Transverse colon (tissue), 4 donors: ENCODE data around the gene SPEM2. TPM values are rescaled to one million over a fixed set of nuclear protein-coding genes. Genes with fewer than 3 reads are reported as not detected.
"Not testable (repeated sequence)": the region's sequence is repeated elsewhere in the genome, so short reads cannot be mapped to it uniquely, and the experiment has no call there.

ENCODE experiments used
- DNase-seq: peaks from one replicate; pipeline ENCODE4 v3.0.0-alpha.2; 2019
- H3K27ac ChIP-seq, 4 donors: fragments of 200-600 bp; sonication (generic); 2 replicates each; pipeline ENCODE4 v1.5.1; 2016 to 2018; ENCODE audit warnings: inconsistent platforms in 4 of 4
- H3K27me3 ChIP-seq: fragments of 200-600 bp; sonication (generic); 2 replicates; pipeline ENCODE4 v1.5.1; 2017; ENCODE audit warnings: inconsistent platforms
- H3K36me3 ChIP-seq, 4 donors: fragments of 200-600 bp; sonication (generic); 2 replicates each; pipeline ENCODE4 v1.5.1; 2017 to 2019; ENCODE audit warnings: inconsistent platforms in 4 of 4
- H3K4me1 ChIP-seq, 4 donors: fragments of 200-600 bp; sonication (generic); 2 replicates each; pipeline ENCODE4 v1.5.1; 2017 to 2020; ENCODE audit warnings: inconsistent platforms in 4 of 4
- H3K4me3 ChIP-seq, 4 donors: fragments of 200-600 bp; sonication (generic); 1 replicate in 1 of 4; 2 replicates in 3 of 4; pipeline versions ENCODE4 v1.5.1 to v1.6.1; 2017 to 2019; ENCODE audit warnings: inconsistent platforms in 4 of 4
- H3K9me3 ChIP-seq, 2 donors: fragments of 200-600 bp; sonication (generic); 2 replicates each; pipeline ENCODE4 v1.5.1; 2017 to 2019; ENCODE audit warnings: inconsistent platforms in 2 of 2
- CTCF ChIP-seq, 5 experiments: fragments of 200-600 bp in 3 of 5; fragments of 450-650 bp in 2 of 5; sonication (generic) in 3 of 5; IDR thresholded peaks; 1 replicate in 2 of 5; 2 replicates in 3 of 5; pipeline ENCODE4 v1.5.1; 2016 to 2017; ENCODE audit warnings: antibody characterized with exemption in 5 of 5, inconsistent platforms in 3 of 5, mild to moderate bottlenecking in 2 of 5, moderate library complexity in 1 of 5
- EP300 ChIP-seq: sonication (generic); formaldehyde crosslinking; IDR thresholded peaks from one replicate; pipeline ENCODE4 v1.6.1; 2017; ENCODE audit warnings: antibody characterized with exemption, low read depth
- POLR2A ChIP-seq: fragments of 450-650 bp; IDR thresholded peaks from one replicate; pipeline ENCODE4 v1.6.1; 2016; ENCODE audit warnings: antibody characterized with exemption, mild to moderate bottlenecking, moderate library complexity
- POLR2AphosphoS5 ChIP-seq, 3 donors: sonication (generic); formaldehyde crosslinking; IDR thresholded peaks; one replicate each; pipeline ENCODE4 v1.6.1; 2016; ENCODE audit warnings: antibody characterized with exemption in 3 of 3
- WGBS, 2 donors: methylation state at CpG; one replicate each; pipeline ENCODE4 v1.1.5; 2018; ENCODE audit warnings: low coverage in 1 of 2; 5-methylcytosine and 5-hydroxymethylcytosine counted together
- in situ Hi-C, 4 donors: fragments of 200-750 bp; cut with MboI; loops; one replicate each; pipeline versions ENCODE4 v1.15.0 to v1.15.1; 2017; ENCODE audit warnings: low sequenced_read_pairs in 3 of 4, low pct_ligation_motif_present in 1 of 4, low pct_unique_long_range_greater_than_20kb in 1 of 4
- intact Hi-C: fragments of 100-400 bp; cut with DNase I; formaldehyde crosslinking; loops from one replicate; pipeline ENCODE4 v1.15.1; 2023; ENCODE audit warnings: low total_unique reads
- total RNA-seq, 4 donors: library from RNA; depleted of rRNA; stranded (reverse); fragments of >200 nt; gene quantifications; one replicate each; pipeline ENCODE4 v1.1.0, GENCODE V29; 2016

SPEM2 gene
- total RNA-seq, 4 donors from 2014 or later: not detected

GRCh38 chr17:7468290-7468689 is 42.9 kb downstream of the SPEM2 start:
- Histone ChIP-seq H3K9me3 (no peaks in the 10 kb centered on the region), H3K36me3 (no peaks in the 10 kb centered on the region), H3K4me3 (no peak overlapping the region), H3K27ac (no peak overlapping the region), H3K4me1 (peaks cover 0 to 22% (median 9%) of the 10 kb centered on the region in 4 donors), H3K27me3 (no peaks in the 10 kb centered on the region)
- in situ Hi-C loops (no loop called here), intact Hi-C loops (no loop called here)
- TF ChIP-seq POLR2AphosphoS5 (IDR thresholded peaks at IDR 0.05): no peak
- TF ChIP-seq CTCF (IDR thresholded peaks at IDR 0.05): no peak
- TF ChIP-seq POLR2A: no peak
- TF ChIP-seq EP300: no peak
- no peak for DNase-seq
- WGBS, 2 donors: 94% methylated on average over 11 of the region's 11 CpGs; no CpG with 5 or more reads in 1 of the 2 donors

GRCh38 chr17:7468804-7469389 is 43.5 kb downstream of the SPEM2 start:
- H3K4me3 ChIP-seq: no peak overlapping the region
- H3K27me3 ChIP-seq: no peaks in the 10 kb centered on the region
- intact Hi-C loops (no loop called here), in situ Hi-C loops (no loop called here)
- no peak for TF ChIP-seq POLR2A
- no peak for TF ChIP-seq EP300
- TF ChIP-seq POLR2AphosphoS5 (IDR thresholded peaks at IDR 0.05): no peak
- TF ChIP-seq CTCF (IDR thresholded peaks at IDR 0.05): no peak
- H3K36me3 ChIP-seq: no peaks in the 10 kb centered on the region
- H3K27ac ChIP-seq: no peak overlapping the region
- H3K9me3 ChIP-seq: no peaks in the 10 kb centered on the region
- DNase-seq: no peak
- WGBS, 2 donors: 83% methylated on average over 12 of the region's 12 CpGs; no CpG with 5 or more reads in 1 of the 2 donors
- peaks cover 0 to 22% (median 9%) of the 10 kb centered on the region in 4 donors for H3K4me1 ChIP-seq

- DNase-seq, H3K27me3 ChIP-seq, H3K4me3 ChIP-seq, H3K27ac ChIP-seq, H3K9me3 ChIP-seq, in situ Hi-C loops, intact Hi-C loops, H3K36me3 ChIP-seq: not testable (repeated sequence)
- 86 to 93% methylated on average over 10 to 12 of the region's 12 CpGs for WGBS, 2 donors
- peaks cover 0 to 22% (median 9%) of the 10 kb centered on the region in 4 donors for H3K4me1 ChIP-seq
Measured at GRCh38 chr17:7469843-7470242, 44.4 kb downstream of the SPEM2 start.

GRCh38 chr17:7470457-7470973 is 45.1 kb downstream of the SPEM2 start:
- WGBS, 2 donors: 79% methylated on average over 8 of the region's 8 CpGs; no CpG with 5 or more reads in 1 of the 2 donors
- H3K27ac ChIP-seq, DNase-seq, H3K4me3 ChIP-seq, intact Hi-C loops, H3K9me3 ChIP-seq, H3K27me3 ChIP-seq, H3K36me3 ChIP-seq, in situ Hi-C loops: not testable (repeated sequence)
- H3K4me1 ChIP-seq: peaks cover 2 to 28% (median 11%) of the 10 kb centered on the region in 4 donors

- H3K27me3 ChIP-seq: no peaks in the 10 kb centered on the region
- in situ Hi-C loops: no loop called here
- 83 to 90% methylated on average over 2 of the region's 2 CpGs for WGBS, 2 donors
- H3K4me1 ChIP-seq: peaks cover 13 to 34% (median 20%) of the 10 kb centered on the region in 4 donors
- no peak overlapping the region for H3K4me3 ChIP-seq
- intact Hi-C loops: no loop called here
- H3K9me3 ChIP-seq: no peaks in the 10 kb centered on the region
- no peaks in the 10 kb centered on the region for H3K36me3 ChIP-seq
- TF ChIP-seq POLR2A: no peak
- no peak for TF ChIP-seq EP300
- no peak overlapping the region for H3K27ac ChIP-seq
- DNase-seq: no peak
Measured at GRCh38 chr17:7471729-7472128, 46.3 kb downstream of the SPEM2 start.

GRCh38 chr17:7474767-7475166 is 49.4 kb downstream of the SPEM2 start:
- 90 to 100% methylated on average over 1 to 8 of the region's 8 CpGs for WGBS, 2 donors
- intact Hi-C loops, H3K9me3 ChIP-seq, DNase-seq, H3K4me3 ChIP-seq, H3K36me3 ChIP-seq, in situ Hi-C loops, H3K27me3 ChIP-seq: not testable (repeated sequence)
- peak overlapping the region in 3 of 4 donors; percentile 95 to 100 (median 99) for H3K27ac ChIP-seq
- peaks cover 13 to 38% (median 25%) of the 10 kb centered on the region in 4 donors for H3K4me1 ChIP-seq
